ENCODE measurements around the gene KSR1. TPM values are rescaled to one million over a fixed set of nuclear protein-coding genes. Genes with fewer than 3 reads are reported as not detected.
A peak's percentile ranks its signal among the peaks of the same experiment; 100 is the strongest.
"Not testable (repeated sequence)": the region's sequence is repeated elsewhere in the genome, so short reads cannot be mapped to it uniquely, and the experiment has no call there.

KSR1 gene
- total RNA-seq, 1 donor from 2014 or later, result 13.6 TPM

DNA sequence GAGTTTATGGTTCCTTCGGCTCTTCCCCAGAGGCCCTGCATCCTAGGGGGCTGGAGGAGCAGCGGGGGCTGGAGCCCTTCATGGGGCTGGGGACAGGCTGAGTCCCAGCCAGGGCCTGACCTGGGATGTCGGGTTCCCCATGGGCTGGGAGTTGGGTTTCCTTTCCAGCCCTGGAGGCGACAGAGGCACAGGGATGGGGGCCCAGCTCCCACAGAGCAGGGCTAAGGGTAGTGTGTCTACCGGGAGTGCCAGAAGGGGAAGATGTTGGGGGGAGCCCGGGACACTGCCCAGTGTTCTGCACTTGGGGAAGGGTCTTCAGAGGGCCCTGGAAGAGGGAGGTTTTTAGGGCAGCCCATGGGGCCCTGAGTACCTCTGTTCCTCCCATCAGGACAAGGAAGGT, 30.7 kb upstream of the KSR1 start:
- DNase-seq (ENCODE audit: low spot score), result peak; percentile 9
- intact Hi-C loops (cut with DNase I), result not testable (repeated sequence)

DNA sequence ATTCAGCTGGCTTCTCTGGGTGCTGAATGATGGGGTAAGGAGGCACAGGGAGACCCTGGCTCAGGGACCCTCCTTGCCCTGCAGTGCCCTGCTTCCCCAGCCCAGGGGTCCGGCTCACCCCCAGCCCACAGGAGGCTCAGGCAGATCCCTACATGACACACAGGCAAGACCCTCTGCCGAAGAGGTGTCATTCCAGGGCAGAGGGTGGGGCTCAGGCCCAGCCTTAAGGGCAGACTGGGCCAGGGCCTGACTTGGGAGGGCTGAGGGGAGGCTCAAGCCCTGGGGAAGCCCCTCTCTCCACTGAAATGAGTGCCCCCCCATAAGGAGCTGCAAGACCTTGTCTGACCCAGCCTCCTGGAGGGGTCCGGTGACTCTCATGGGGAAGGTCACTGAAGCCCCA, 30.3 kb upstream of the KSR1 start:
- DNase-seq (ENCODE audit: low spot score), result no peak
- intact Hi-C loops (cut with DNase I), result no loop called here

DNA sequence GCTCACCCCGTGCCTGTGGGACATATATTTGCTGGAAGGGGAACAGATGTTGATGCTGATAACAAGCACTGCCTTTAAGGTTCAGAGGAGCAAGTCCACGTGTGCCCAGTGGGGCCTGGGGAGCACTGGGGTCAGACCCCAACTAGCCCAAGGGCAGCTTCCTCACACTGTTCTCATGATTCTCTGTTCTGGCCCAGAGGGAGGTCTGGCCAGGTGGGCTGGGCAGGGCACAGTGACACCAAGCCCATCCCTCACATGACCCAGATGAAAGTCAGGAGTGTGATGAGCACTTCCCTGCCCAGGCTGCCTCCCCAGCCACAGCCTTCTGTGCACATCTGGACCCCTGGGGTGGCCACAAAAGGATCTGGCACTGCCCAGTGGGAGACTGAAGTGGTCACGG, 29.8 kb upstream of the KSR1 start:
- intact Hi-C loops (cut with DNase I); DNase-seq (ENCODE audit: low spot score): not testable (repeated sequence)

DNA sequence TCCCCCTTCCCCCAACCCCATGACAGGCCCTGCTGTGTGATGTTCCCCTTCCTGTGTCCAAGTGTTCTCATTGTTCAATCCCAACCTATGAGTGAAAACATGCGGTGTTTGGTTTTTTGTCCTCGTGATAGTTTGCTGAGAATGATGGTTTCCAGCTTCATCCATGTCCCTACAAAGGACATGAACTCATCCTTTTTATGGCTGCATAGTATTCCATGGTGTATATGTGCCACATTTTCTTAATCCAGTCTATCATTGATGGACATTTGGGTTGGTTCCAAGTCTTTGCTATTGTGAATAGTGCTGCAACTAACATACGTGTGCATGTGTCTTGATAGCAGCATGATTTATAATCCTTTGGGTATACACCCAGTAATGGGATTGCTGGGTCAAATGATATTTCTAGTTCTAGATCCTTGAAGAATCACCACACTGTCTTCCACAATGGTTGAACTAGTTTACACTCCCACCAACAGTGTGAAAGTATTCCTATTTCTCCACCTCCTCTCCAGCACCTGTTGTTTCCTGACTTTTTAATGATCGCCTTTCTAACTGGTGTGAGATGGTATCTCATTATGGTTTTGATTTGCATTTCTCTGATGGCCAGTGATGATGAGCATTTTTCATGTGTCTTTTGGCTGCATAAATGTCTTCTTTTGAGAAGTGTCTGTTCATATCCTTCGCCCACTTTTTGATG, 28.9 kb upstream of the KSR1 start:
- intact Hi-C loops (cut with DNase I); DNase-seq (ENCODE audit: low spot score): not testable (repeated sequence)

DNA sequence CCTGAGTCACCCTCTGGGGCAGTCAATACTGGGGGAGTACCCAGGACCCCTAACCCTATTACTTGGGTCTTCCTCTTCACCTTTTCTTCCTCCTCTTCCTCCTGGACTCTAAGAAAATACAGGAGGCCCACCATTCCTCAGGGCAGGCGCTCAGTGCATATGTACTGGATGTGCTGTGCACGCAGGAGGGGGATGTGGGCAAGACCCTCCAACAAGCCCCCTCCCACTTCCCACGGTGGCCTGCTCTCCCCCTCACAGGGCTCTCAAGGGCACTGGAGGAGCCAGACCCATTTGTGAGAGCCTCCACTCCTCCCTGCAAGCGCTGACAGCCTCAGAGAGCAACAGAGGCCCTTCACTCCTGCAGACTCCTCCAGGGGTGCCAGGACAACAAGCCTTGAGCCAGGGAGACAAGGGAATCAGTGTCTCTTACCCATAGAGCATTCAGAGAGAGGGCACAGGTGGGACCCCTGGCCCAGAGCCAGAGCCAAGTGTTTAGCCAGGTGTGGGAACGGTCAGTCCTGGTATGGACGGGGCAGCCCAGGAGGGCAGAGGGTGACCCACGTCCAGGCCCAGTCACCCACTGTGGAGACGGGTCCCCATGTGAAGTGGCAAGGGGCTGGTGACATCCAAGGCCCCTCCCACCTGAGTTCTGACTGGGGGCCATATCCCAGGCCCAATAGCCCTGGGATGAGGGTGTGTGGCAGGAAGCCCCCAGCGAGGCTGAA, 27.3 kb upstream of the KSR1 start:
- intact Hi-C loops (cut with DNase I), result no loop called here
- DNase-seq (ENCODE audit: low spot score), result peak; percentile 57

DNA sequence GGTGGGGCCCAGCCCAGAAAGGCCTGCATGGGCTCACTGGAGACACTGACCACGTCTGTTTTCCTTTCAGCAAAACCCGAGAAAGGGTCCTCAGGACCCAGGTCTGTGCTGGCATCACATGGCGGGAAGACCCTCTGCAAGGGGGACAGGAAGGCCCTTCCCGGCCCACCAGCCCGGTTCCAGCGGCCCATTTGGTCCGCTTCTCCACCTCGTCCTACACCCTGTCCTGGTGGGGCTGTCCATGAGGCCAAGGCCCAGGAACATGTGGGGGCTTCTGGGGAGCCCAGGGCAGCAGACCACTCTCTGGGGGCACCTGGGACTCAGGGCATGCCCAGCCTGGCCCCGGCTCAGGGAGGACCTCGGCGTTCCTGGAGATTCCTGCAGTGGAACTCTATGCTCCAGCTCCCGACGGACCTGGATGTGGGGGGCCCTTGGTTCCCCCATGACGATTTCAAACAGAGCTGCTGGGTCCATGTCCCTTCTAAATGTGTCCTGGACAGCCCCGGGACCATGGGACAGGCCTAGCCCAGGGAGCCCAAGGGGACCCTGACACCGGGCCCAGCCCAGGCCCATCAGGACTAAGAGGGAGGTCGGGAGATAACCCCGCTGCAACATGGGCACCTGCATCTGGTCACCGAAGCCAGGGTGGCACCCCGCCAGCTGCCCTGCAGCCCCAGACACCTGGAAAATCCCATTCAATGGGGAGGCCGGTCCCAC, 26.4 kb upstream of the KSR1 start:
- peak; percentile 74 for DNase-seq (ENCODE audit: low spot score)
- intact Hi-C loops (cut with DNase I), result loop anchor here (5.0 kb wide), 1 partner anchor 78 kb away; no protein-coding TSS in a partner anchor

DNA sequence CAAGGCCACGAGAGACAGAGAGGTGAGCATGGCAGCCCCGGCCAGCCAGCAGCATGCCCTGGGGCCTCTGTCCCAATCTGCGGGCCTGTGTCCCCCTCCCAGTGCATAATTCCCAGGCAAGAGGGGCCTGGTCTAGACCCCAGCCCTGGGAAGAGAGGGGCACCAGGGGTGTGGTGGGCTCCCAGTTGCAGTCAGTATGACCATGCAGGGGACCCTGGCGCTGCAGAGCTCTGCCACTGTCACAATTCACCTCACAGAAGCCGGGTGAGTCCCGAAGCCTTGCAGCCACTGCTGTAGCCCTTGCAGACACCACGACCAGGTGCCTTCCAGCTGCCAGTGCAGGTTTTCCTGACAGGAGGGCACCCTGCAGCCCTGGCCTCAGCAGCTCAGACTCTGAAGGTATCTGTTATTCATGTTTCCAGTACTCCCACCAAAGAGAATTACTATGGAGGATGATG, 25.8 kb upstream of the KSR1 start:
- intact Hi-C loops (cut with DNase I), result loop anchor here (5.0 kb wide), 1 partner anchor 78 kb away; no protein-coding TSS in a partner anchor
- no peak for DNase-seq (ENCODE audit: low spot score)

DNA sequence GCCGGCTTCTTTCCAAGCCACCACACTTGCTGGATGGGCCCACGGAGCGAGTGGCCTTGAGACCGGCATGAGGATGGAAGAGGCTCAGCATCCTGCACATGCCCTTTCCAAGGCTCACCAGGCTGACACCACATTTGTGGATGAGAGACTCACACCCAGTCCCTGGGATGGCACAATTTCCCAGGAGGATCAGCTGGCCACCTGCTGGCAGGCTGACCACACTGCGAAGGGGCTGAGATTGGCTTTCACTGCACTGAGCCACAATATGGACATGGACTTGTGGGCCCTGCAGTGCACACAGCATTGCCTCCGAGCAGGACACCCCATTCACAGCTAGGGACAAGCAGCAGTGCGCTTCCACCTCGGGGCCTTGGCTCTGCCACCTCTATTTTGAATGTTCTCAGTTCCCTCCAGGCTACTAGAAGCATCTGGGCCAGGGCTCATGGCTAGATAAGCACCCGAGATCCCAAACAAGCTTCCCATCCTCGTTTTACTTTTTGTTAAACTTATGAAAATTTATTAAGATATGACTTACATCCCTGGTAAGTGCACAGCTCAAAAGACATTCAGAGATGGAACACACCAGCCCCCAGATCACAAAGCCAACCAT, 25.3 kb upstream of the KSR1 start:
- DNase-seq (ENCODE audit: low spot score), result peak; percentile 61
- intact Hi-C loops (cut with DNase I), result loop anchor here (5.0 kb wide), 1 partner anchor 79 kb away; no protein-coding TSS in a partner anchor

DNA sequence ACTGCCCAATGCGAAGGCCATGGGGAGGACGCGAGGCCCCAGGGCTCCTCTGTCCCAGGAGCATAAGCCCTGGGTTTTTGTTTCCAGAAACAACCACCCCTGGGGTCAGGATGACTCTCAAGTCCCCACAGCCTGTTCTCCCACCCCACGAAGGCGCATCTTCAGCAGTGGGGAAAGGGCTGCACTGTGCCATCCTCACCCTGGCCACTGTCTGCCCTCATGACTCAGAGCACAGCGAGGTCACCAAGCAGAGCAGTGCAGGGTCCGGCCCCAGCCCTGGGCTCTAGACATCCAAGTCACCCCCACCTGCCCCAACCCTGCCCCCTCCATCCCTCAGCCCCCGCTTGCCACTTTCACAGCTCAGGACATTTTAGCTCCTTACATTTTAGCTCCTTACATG, 22.7 kb upstream of the KSR1 start:
- DNase-seq (ENCODE audit: low spot score), result peak; percentile 59
- intact Hi-C loops (cut with DNase I), result loop anchor here (5.0 kb wide), 1 partner anchor 81 kb away; no protein-coding TSS in a partner anchor

DNA sequence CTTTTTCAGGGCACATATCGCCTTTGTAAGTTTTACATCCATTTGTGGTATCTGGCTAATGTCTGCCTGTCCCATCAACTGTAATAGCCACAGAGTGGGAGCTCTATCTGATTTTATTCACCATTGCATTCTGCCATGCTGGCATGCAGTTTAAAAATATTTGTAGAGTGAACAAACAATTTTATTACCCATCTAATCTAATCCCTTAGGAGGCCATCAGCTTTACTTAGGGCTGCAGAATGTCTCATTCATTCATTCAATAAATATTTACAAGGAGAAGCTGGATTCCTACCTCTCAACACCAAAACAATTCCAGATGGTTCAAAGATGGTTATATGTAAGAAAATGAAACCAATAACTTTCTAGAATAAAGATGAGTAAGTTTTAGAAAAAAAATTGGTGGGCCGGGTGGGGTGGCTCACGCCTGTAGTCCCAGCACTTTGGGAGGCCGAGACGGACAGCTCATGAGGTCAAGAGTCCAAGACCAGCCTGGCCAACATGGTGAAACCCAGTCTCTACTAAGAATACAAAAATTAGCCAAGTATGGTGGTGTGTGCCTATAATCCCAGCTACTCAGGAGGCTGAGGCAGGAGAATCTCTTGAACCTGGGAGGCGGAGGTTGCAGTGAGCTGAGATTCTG, 20.7 kb upstream of the KSR1 start:
- intact Hi-C loops (cut with DNase I), result not testable (repeated sequence)
- DNase-seq (ENCODE audit: low spot score), result peak; percentile 43

DNA sequence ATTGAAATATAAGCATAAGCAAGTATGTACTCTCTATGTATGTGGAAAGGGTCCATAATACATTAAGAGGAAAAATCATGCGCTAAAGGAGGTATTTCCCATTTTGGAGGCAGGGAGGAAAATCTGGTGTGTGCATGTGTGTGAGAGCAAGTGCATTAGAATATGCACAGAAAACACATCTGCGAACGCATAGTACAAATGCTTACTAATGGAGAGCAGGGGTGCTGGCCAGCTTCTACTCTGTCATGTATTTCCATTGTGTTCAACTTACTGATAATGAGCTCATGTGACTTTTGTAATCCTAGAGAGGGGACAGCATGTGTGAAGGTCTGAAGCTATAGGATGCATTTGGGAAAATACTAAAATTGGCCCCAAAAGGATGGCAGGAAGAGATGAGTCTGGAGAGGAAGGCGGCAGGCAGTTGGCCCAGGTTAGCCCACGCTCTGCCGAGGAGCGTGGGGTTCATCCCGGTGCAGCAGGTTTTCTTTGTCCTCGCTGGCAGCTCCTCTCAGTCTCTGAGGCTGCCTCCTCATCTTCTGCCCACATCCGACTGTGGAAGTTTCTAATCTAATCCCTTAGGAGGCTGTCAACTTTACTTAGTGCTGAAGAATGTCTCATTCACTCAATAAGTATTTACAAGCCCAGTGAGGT, 17.8 kb upstream of the KSR1 start:
- intact Hi-C loops (cut with DNase I), result no loop called here

DNA sequence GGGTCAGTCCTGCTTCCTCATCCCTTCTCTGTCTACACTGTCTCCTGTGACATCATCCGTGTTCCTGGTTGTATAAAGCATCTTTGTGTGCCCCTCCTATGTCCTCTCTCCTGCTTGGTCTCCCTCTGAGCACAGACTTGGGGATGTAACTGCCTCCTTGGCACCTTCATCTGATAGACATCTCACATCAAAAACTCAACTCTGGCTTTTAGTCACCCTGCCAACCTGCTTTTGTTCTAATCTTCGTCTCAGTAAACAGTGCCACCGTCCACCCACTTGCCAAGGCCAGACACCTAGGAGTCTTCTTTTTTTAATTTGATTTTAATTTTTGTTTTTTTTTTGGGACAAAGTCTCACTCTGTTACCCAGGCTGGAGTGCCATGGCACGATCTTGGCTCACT, 16.9 kb upstream of the KSR1 start:
- intact Hi-C loops (cut with DNase I), result no loop called here

More for the DNA sequence above, 17.8 kb upstream of the KSR1 start:
- no peak for DNase-seq (ENCODE audit: low spot score)

DNA sequence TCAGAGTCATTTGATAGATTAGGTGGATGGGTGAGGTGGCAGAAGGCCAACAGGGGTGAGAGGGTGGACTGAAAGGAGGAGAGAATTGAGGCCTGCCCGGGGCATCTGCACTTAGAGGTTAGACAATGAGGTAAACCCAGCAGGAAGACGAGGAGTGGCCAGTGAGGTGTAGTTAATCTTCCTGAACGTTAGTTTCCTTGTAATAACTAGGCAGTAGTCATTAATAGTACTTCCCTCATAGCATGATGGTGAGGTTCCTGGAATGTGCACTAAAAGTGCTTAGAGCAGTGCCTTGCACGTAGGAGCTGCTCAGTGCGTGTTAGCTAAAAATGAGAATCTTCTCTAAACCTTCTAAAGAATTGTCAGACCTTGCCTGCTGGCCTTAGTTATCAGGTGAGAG, 13.5 kb upstream of the KSR1 start:
- DNase-seq (ENCODE audit: low spot score), result no peak
- intact Hi-C loops (cut with DNase I), result no loop called here

More for the DNA sequence above, 16.9 kb upstream of the KSR1 start:
- DNase-seq (ENCODE audit: low spot score), result no peak

DNA sequence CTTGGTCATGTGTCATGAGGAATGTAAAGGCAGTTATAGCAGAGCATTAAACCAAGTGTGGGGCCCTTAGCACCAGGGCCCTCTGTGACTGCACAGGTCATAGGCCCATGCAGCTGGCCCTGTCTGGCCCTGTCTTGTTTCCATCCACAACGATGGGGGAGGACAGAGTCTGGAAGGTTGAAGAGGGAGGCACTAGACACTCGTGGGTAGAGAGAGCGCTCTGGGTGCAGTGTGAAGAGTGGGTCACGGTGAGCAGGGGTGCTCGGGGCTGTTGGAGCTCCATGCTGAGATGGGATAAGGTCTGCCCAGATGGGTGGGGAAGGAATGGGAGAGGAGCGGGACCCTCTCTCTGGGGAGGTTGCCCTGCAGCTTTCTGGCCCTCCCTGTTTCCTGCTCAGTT, 12.8 kb upstream of the KSR1 start:
- intact Hi-C loops (cut with DNase I), result no loop called here
- DNase-seq (ENCODE audit: low spot score), result no peak

DNA sequence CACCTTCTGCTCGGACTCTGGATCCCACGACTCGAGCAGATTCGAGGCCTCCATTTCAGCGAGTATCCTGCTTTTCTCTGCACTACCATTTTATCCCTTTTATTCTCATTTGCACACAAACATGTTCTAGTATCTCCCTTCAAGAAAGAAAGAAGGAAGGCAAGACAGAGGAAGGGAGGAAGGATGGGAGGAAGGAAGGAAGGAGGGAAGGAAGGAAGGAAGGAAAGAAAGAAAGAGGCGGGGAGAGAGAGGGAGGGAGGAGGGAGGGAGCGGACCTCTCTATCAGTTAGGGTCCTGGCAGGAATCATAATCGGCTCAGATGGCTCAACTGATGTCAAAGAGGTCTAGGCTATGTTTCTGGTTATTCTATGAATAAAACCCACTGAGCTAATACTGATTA, 10.3 kb upstream of the KSR1 start:
- intact Hi-C loops (cut with DNase I), result no loop called here
- DNase-seq (ENCODE audit: low spot score), result no peak

DNA sequence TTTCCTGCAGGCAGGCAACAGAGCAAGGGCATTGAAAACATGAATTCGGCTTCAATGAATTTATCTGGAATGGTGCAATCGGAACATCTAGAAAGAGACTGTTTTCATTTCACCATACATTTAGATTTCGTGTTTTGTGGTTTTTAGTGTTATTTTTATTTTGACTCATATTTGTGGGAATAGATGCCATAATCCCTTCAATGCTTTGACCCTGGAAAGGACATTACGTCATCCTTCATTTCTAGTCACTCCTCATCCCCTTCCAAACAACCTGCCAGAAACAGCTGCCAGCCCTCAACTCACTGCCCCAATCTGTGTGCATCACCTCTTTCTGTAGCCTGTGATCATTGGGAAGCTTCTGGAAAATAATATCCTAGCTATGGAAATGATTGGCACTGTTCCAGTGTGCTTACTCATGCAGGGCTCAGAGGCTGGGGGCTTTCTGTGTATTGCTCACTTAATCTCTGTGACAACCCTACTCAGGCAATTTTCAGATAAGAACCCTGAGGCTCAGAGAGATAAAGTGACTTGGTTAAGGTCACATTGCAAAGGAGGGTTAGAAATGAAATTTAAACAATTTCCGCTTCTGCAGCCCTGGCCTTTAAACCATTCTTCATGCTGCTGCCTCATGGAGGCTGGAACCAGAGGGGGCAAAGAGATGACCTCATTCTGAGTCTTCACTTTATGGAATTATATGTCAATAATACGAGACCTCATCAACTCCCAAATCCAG, 9.5 kb upstream of the KSR1 start:
- intact Hi-C loops (cut with DNase I), result no loop called here
- DNase-seq (ENCODE audit: low spot score), result no peak

DNA sequence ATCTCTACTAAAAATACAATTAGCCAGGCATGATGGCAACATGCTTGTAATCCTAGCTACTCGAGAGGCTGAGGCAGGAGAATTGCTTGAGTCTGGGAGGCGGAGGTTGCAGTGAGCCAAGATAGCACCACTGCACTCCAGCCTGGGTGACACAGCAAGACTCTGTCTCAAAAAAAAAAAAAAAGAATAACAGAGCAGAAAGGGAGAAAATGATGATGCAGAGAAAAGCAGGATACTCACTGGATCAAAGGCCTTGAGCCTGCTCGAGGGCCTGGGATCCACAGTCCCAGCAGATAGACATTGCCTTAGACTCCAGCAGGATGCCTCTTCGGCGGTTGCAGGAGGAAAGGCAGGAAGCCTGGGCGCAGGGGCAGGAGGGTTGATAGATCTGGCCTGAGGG, 7.7 kb upstream of the KSR1 start:
- intact Hi-C loops (cut with DNase I), result not testable (repeated sequence)

DNA sequence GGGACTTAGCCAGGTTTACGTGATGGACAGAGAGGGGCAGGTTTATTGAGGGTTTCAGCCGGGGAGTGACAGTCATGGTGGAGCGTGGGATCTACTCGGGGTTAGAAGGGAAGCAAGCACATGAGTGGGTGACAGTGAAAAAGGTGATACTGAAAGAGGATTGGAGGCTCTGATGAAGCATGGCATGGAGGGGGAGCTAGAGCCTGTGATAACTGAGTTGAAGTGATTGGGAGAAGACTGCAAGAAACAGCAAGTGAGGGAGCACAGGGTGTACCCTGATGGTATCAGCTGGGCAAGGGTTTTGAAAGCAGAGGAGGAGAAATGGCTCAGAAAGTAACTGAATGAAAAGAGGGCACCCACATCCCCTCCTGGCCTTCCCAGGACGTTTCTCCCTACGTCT, 6.7 kb upstream of the KSR1 start:
- no peak for DNase-seq (ENCODE audit: low spot score)
- intact Hi-C loops (cut with DNase I), result no loop called here

More for the DNA sequence above, 7.7 kb upstream of the KSR1 start:
- not testable (repeated sequence) for DNase-seq (ENCODE audit: low spot score)

Measured in cardiac septum (tissue), 1 donor.